ENCODE measurements around the gene HPCAL1. TPM values are rescaled to one million over a fixed set of nuclear protein-coding genes. Genes with fewer than 3 reads are reported as not detected.

The HPCAL1 gene
- total RNA-seq, 1 experiment from 2014 or later = 26.9 TPM

GRCh38 chr2:10412380-10412779 is 109.7 kb downstream of the HPCAL1 start:
- BruUV-seq (replicated peaks) = no TSS peak
- peak; percentile 61 to 69 for DNase-seq
- POLR2A ChIA-PET = interaction anchor here (1.0 kb wide), 1 partner anchor 36 kb away, joined by 3 read pairs; no protein-coding TSS in a partner anchor

GRCh38 chr2:10413503-10413902 is 110.8 kb downstream of the HPCAL1 start:
- no peak overlapping the region for H3K27ac Mint-ChIP-seq (ENCODE audit: unreplicated experiment)
- H3K27me3 ChIP-seq (replicated peaks; ENCODE audit: control insufficient read depth, insufficient read depth, low read length) = no peaks in the 10 kb centered on the region
- no peaks in the 10 kb centered on the region for H3K9me3 ChIP-seq
- H3K36me3 Mint-ChIP-seq (ENCODE audit: insufficient read depth, unreplicated experiment) = peaks cover 20% of the 10 kb centered on the region
- TF ChIP-seq CTCF (IDR thresholded peaks at IDR 0.05; ENCODE audit: insufficient read depth in 1 of 2, low read depth in 1 of 2, low read length in 1 of 2, severe bottlenecking in 1 of 2, unreplicated experiment in 1 of 2) = no peak
- peaks cover 19% of the 10 kb centered on the region for H3K4me1 Mint-ChIP-seq (ENCODE audit: low read depth, unreplicated experiment)
- H3K4me3 ChIP-seq (ENCODE audit: low read depth, low read length) = no peak overlapping the region
- POLR2A ChIA-PET = no interaction called here
- CTCF ChIA-PET = interaction anchor here (1.6 kb wide), 1 partner anchor 22 kb away, joined by 7 read pairs; no protein-coding TSS in a partner anchor
- H3K4me1 ChIP-seq = peaks cover 18% of the 10 kb centered on the region
- no peak overlapping the region for H3K4me3 Mint-ChIP-seq (ENCODE audit: unreplicated experiment)
- H3K9me3 Mint-ChIP-seq (ENCODE audit: unreplicated experiment) = no peaks in the 10 kb centered on the region
- peaks cover 6% of the 10 kb centered on the region for H3K36me3 ChIP-seq (ENCODE audit: control insufficient read depth, insufficient read depth, low read length)
- intact Hi-C loops (cut with micrococcal nuclease; ENCODE audit: unreplicated experiment) = no loop called here
- no TSS peak for BruUV-seq (replicated peaks)
- DNase-seq = no peak
- no peaks in the 10 kb centered on the region for H3K27me3 Mint-ChIP-seq (ENCODE audit: insufficient read depth, unreplicated experiment)

More at GRCh38 chr2:10412380-10412779, 109.7 kb downstream of the HPCAL1 start:
- Histone ChIP-seq H3K4me1 (peaks cover 19% of the 10 kb centered on the region), H3K27me3 (replicated peaks; ENCODE audit: control insufficient read depth, insufficient read depth, low read length) (no peaks in the 10 kb centered on the region), H3K9me3 (no peaks in the 10 kb centered on the region), H3K36me3 (ENCODE audit: control insufficient read depth, insufficient read depth, low read length) (peaks cover 6% of the 10 kb centered on the region), H3K4me3 (ENCODE audit: low read depth, low read length) (no peak overlapping the region)
- no peak overlapping the region for H3K4me3 Mint-ChIP-seq (ENCODE audit: unreplicated experiment)
- H3K27me3 Mint-ChIP-seq (ENCODE audit: insufficient read depth, unreplicated experiment) = no peaks in the 10 kb centered on the region
- H3K9me3 Mint-ChIP-seq (ENCODE audit: unreplicated experiment) = no peaks in the 10 kb centered on the region
- H3K36me3 Mint-ChIP-seq (ENCODE audit: insufficient read depth, unreplicated experiment) = peaks cover 24% of the 10 kb centered on the region
- H3K4me1 Mint-ChIP-seq (ENCODE audit: low read depth, unreplicated experiment) = peaks cover 26% of the 10 kb centered on the region
- no peak for TF ChIP-seq CTCF (IDR thresholded peaks at IDR 0.05; ENCODE audit: insufficient read depth in 1 of 2, low read depth in 1 of 2, low read length in 1 of 2, severe bottlenecking in 1 of 2, unreplicated experiment in 1 of 2)
- CTCF ChIA-PET = interaction anchor here (0.5 to 1.6 kb wide), 2 partner anchors 23 to 36 kb away, joined by 3 to 7 read pairs; partner anchors contain the start of gene ODC1
- no peak overlapping the region for H3K27ac Mint-ChIP-seq (ENCODE audit: unreplicated experiment)
- intact Hi-C loops (cut with micrococcal nuclease; ENCODE audit: unreplicated experiment) = no loop called here

- no peak for DNase-seq
- no peak for TF ChIP-seq CTCF (IDR thresholded peaks at IDR 0.05; ENCODE audit: insufficient read depth in 1 of 2, low read depth in 1 of 2, low read length in 1 of 2, severe bottlenecking in 1 of 2, unreplicated experiment in 1 of 2)
- H3K27ac Mint-ChIP-seq (ENCODE audit: unreplicated experiment) = no peak overlapping the region
- peaks cover 19% of the 10 kb centered on the region for H3K36me3 Mint-ChIP-seq (ENCODE audit: insufficient read depth, unreplicated experiment)
- CTCF ChIA-PET = interaction anchor here (0.9 to 1.6 kb wide), 2 partner anchors 21 kb away, joined by 3 to 7 read pairs; no protein-coding TSS in a partner anchor
- no peaks in the 10 kb centered on the region for H3K9me3 ChIP-seq
- H3K4me3 Mint-ChIP-seq (ENCODE audit: unreplicated experiment) = no peak overlapping the region
- H3K4me3 ChIP-seq (ENCODE audit: low read depth, low read length) = no peak overlapping the region
- H3K4me1 Mint-ChIP-seq (ENCODE audit: low read depth, unreplicated experiment) = peaks cover 14% of the 10 kb centered on the region
- no peaks in the 10 kb centered on the region for H3K9me3 Mint-ChIP-seq (ENCODE audit: unreplicated experiment)
- peaks cover 14% of the 10 kb centered on the region for H3K4me1 ChIP-seq
- no peaks in the 10 kb centered on the region for H3K27me3 ChIP-seq (replicated peaks; ENCODE audit: control insufficient read depth, insufficient read depth, low read length)
- no TSS peak for BruUV-seq (replicated peaks)
- intact Hi-C loops (cut with micrococcal nuclease; ENCODE audit: unreplicated experiment) = no loop called here
- peaks cover 6% of the 10 kb centered on the region for H3K36me3 ChIP-seq (ENCODE audit: control insufficient read depth, insufficient read depth, low read length)
- H3K27me3 Mint-ChIP-seq (ENCODE audit: insufficient read depth, unreplicated experiment) = no peaks in the 10 kb centered on the region
- POLR2A ChIA-PET = no interaction called here
Observed at GRCh38 chr2:10413991-10414451, 111.3 kb downstream of the HPCAL1 start.

Measured in Caco-2 (cell line).